C4-2B (cell line): Measurements from ENCODE around the gene FAM3B.
"Not testable (repeated sequence)": the region's sequence is repeated elsewhere in the genome, so short reads cannot be mapped to it uniquely, and the experiment has no call there.

Experiments used
- H3K27ac ChIP-seq: fragments of 450-650 bp; 2 replicates; pipeline ENCODE4 v1.5.1; 2017
- CTCF ChIP-seq: fragments of 450-650 bp; conservative IDR thresholded peaks from 2 replicates; pipeline ENCODE4 v1.5.1; 2017; ENCODE audit warnings: mild to moderate bottlenecking
- ZFX ChIP-seq: fragments of 450-650 bp; IDR thresholded peaks from 2 replicates; pipeline ENCODE4 v1.6.1; 2017

FAM3B gene

DNA sequence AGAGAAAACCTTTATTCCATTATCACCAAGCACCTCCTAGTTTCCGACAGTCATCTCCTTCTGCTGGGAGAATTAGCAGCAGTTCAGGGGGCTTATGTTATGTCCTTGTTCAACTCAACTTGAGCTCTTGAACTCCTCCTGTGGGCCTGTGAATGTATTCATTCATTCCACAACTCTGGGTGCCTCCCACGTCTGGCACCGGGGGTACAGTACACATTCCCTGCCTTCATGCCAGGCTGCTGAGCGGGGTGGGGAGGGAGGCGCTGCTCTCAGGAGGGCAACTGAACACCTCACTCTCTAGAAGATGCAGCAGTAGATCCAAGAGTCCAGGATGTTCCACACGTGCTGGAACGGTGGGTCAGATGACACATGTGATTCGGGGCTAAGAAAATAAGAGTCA lies 40.9 kb downstream of the FAM3B start:
- H3K27ac ChIP-seq, result no peak overlapping the region
- TF ChIP-seq CTCF (no peak), ZFX (no peak)

- no peak for TF ChIP-seq ZFX
- TF ChIP-seq CTCF, result no peak
- no peak overlapping the region for H3K27ac ChIP-seq
These were observed 41.9 kb downstream of the FAM3B start for GRCh38 chr21:41358193-41359166.

DNA sequence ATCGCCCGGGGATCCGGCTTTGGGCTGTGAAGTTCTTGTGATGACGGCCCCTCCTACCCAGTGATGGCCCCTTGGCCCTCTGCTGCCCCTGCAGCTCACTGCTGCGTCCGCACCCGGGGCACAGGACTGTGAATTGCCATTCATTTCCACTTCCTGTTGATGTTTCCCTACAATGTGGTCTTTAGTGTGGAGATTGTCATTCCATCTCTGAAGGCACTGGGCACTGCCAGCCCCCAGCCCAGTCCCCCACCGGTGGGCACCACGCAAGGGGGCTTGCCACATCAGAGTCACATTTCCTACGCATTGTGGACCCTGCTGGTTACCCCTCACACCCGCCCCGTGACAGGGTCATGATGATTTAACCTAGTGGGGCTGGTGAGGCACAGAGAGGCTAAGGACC lies 42.7 kb downstream of the FAM3B start:
- H3K27ac ChIP-seq, result no peak overlapping the region
- TF ChIP-seq ZFX, result no peak
- TF ChIP-seq CTCF, result no peak

- not testable (repeated sequence) for H3K27ac ChIP-seq
These were observed 43.1 kb downstream of the FAM3B start for GRCh38 chr21:41359754-41360071.

GRCh38 chr21:41360072-41360821 lies 43.6 kb downstream of the FAM3B start:
- TF ChIP-seq CTCF, result peak; percentile 84
- TF ChIP-seq ZFX, result no peak
- no peak overlapping the region for H3K27ac ChIP-seq

DNA sequence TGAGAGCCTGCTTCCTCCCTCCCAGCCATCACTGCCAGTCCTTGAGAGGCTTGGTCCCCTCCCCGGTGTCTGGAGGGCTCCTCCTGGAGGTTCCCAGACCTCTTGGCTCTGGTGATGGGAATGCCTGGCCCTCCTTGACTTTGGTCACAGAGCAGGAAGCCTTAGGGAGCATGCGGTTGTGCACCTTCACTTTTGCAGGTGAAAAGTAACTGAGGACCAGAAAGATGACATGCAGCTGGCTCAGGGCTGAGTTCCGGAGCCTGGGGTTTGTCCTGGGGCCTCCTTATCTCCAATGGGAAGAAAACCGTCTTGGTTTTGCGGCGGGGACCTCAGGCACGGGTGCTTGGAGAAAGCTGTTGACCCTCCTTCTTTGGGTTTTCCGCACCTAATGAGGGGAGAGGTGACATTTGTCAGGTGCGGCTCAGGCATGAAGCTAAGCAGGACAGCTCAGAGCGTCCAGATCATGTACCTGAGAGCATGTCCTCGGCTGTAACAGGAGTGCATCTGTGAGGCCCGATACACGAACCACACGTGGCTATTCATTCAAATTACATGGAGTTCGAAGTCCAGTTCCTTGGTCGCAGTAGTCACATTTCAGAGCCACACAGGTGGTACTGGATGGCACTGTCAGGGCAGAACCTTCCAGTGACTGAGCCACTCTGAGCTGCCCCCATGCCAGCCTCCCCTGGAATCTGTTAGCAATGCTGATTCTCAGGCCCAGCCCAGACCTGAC lies 44.6 kb downstream of the FAM3B start:
- H3K27ac ChIP-seq, result no peak overlapping the region

More for the DNA sequence above, 44.6 kb downstream of the FAM3B start:
- TF ChIP-seq ZFX (no peak), CTCF (no peak)
